ENCODE results near the gene KIF1B. TPM values are rescaled to one million over a fixed set of nuclear protein-coding genes. Genes with fewer than 3 reads are reported as not detected.
"Not testable (repeated sequence)": the region's sequence is repeated elsewhere in the genome, so short reads cannot be mapped to it uniquely, and the experiment has no call there.

The KIF1B gene
- total and polyA plus RNA-seq, 2 donors from 2014 or later = 8.0 to 46.4 TPM

GRCh38 chr1:10402729-10403274 is 192.4 kb downstream of the KIF1B start:
- H3K4me3 ChIP-seq (ENCODE audit: low read length in 3 of 3) = no peak overlapping the region
- H3K9me3 ChIP-seq (ENCODE audit: control insufficient read depth in 2 of 3, insufficient read depth in 1 of 3, low read length in 3 of 3) = no peaks in the 10 kb centered on the region
- no peak overlapping the region for H3K27ac ChIP-seq (ENCODE audit: low read depth in 2 of 2, low read length in 2 of 2)
- intact Hi-C loops (cut with DNase I) = no loop called here
- FAIRE-seq = no peak
- no peak overlapping the region for H3K9ac ChIP-seq (ENCODE audit: low read length in 3 of 3)
- no peaks in the 10 kb centered on the region for H3K27me3 ChIP-seq (ENCODE audit: control insufficient read depth, insufficient read depth, low read length)
- no peak for TF ChIP-seq CTCF (IDR thresholded peaks at IDR 0.05; ENCODE audit: borderline replicate concordance, extremely low read depth, insufficient read depth)
- H3K4me1 ChIP-seq (ENCODE audit: control insufficient read depth in 2 of 3, insufficient read depth in 2 of 3, low read depth in 1 of 3, low read length in 3 of 3) = peaks cover 0 to 9% (median 5%) of the 10 kb centered on the region in 3 donors
- H3K36me3 ChIP-seq (ENCODE audit: control insufficient read depth in 2 of 3, insufficient read depth in 3 of 3, low read length in 3 of 3) = peaks cover 12 to 42% (median 21%) of the 10 kb centered on the region in 3 donors
- DNase-seq = no peak

- Histone ChIP-seq H3K9ac (ENCODE audit: low read length in 3 of 3) (no peak overlapping the region), H3K36me3 (ENCODE audit: control insufficient read depth in 2 of 3, insufficient read depth in 3 of 3, low read length in 3 of 3) (peaks cover 20 to 70% (median 51%) of the 10 kb centered on the region in 3 donors), H3K9me3 (ENCODE audit: control insufficient read depth in 2 of 3, insufficient read depth in 1 of 3, low read length in 3 of 3) (no peaks in the 10 kb centered on the region), H3K4me3 (ENCODE audit: low read length in 3 of 3) (no peak overlapping the region), H3K27ac (ENCODE audit: low read depth in 2 of 2, low read length in 2 of 2) (no peak overlapping the region), H3K4me1 (ENCODE audit: control insufficient read depth in 2 of 3, insufficient read depth in 2 of 3, low read depth in 1 of 3, low read length in 3 of 3) (no peaks in the 10 kb centered on the region), H3K27me3 (ENCODE audit: control insufficient read depth, insufficient read depth, low read length) (no peaks in the 10 kb centered on the region)
- no peak for TF ChIP-seq CTCF (IDR thresholded peaks at IDR 0.05; ENCODE audit: borderline replicate concordance, extremely low read depth, insufficient read depth)
- DNase-seq (no peak), FAIRE-seq (no peak)
- intact Hi-C loops (cut with DNase I) = no loop called here
These were observed 196.8 kb downstream of the KIF1B start for GRCh38 chr1:10407201-10407600.

- H3K9ac ChIP-seq (ENCODE audit: low read length in 3 of 3) = no peak overlapping the region
- H3K36me3 ChIP-seq (ENCODE audit: control insufficient read depth in 2 of 3, insufficient read depth in 3 of 3, low read length in 3 of 3) = peaks cover 10 to 49% (median 48%) of the 10 kb centered on the region in 3 donors
These were observed 205.0 kb downstream of the KIF1B start for GRCh38 chr1:10415211-10415930.

GRCh38 chr1:10415967-10416366 is 205.6 kb downstream of the KIF1B start:
- H3K27me3 ChIP-seq (ENCODE audit: control insufficient read depth, insufficient read depth, low read length); H3K9me3 ChIP-seq (ENCODE audit: control insufficient read depth in 2 of 3, insufficient read depth in 1 of 3, low read length in 3 of 3); DNase-seq; H3K27ac ChIP-seq (ENCODE audit: low read depth in 2 of 2, low read length in 2 of 2); H3K4me1 ChIP-seq (ENCODE audit: control insufficient read depth in 2 of 3, insufficient read depth in 2 of 3, low read depth in 1 of 3, low read length in 3 of 3); intact Hi-C loops (cut with DNase I); FAIRE-seq; H3K9ac ChIP-seq (ENCODE audit: low read length in 3 of 3); H3K4me3 ChIP-seq (ENCODE audit: low read length in 3 of 3): not testable (repeated sequence)
- peaks cover 10 to 48% (median 44%) of the 10 kb centered on the region in 3 donors for H3K36me3 ChIP-seq (ENCODE audit: control insufficient read depth in 2 of 3, insufficient read depth in 3 of 3, low read length in 3 of 3)

More at GRCh38 chr1:10415211-10415930, 205.0 kb downstream of the KIF1B start:
- TF ChIP-seq CTCF (IDR thresholded peaks at IDR 0.05; ENCODE audit: borderline replicate concordance, extremely low read depth, insufficient read depth) = no peak
- Histone ChIP-seq H3K4me3 (ENCODE audit: low read length in 3 of 3) (no peak overlapping the region), H3K9me3 (ENCODE audit: control insufficient read depth in 2 of 3, insufficient read depth in 1 of 3, low read length in 3 of 3) (no peaks in the 10 kb centered on the region), H3K27me3 (ENCODE audit: control insufficient read depth, insufficient read depth, low read length) (no peaks in the 10 kb centered on the region), H3K4me1 (ENCODE audit: control insufficient read depth in 2 of 3, insufficient read depth in 2 of 3, low read depth in 1 of 3, low read length in 3 of 3) (no peaks in the 10 kb centered on the region), H3K27ac (ENCODE audit: low read depth in 2 of 2, low read length in 2 of 2) (no peak overlapping the region)
- DNase-seq (peak in 1 of 5 donors; percentile 15), FAIRE-seq (no peak)
- intact Hi-C loops (cut with DNase I) = no loop called here

- H3K27me3 ChIP-seq (ENCODE audit: control insufficient read depth, insufficient read depth, low read length); FAIRE-seq; H3K4me1 ChIP-seq (ENCODE audit: control insufficient read depth in 2 of 3, insufficient read depth in 2 of 3, low read depth in 1 of 3, low read length in 3 of 3); H3K9ac ChIP-seq (ENCODE audit: low read length in 3 of 3); H3K27ac ChIP-seq (ENCODE audit: low read depth in 2 of 2, low read length in 2 of 2); H3K4me3 ChIP-seq (ENCODE audit: low read length in 3 of 3); intact Hi-C loops (cut with DNase I); H3K9me3 ChIP-seq (ENCODE audit: control insufficient read depth in 2 of 3, insufficient read depth in 1 of 3, low read length in 3 of 3): not testable (repeated sequence)
- DNase-seq = peak in 1 of 5 donors; percentile 6
- peaks cover 2 to 26% (median 19%) of the 10 kb centered on the region in 3 donors for H3K36me3 ChIP-seq (ENCODE audit: control insufficient read depth in 2 of 3, insufficient read depth in 3 of 3, low read length in 3 of 3)
These were observed 208.4 kb downstream of the KIF1B start for GRCh38 chr1:10418741-10419140.
